Pulmonary artery endothelial cell (primary cell): ENCODE measurements around the gene AOX1. TPM values are rescaled to one million over a fixed set of nuclear protein-coding genes. Genes with fewer than 3 reads are reported as not detected.
"Not testable (repeated sequence)": the region's sequence is repeated elsewhere in the genome, so short reads cannot be mapped to it uniquely, and the experiment has no call there.

Experiments used
- DNase-seq: peaks from one replicate; pipeline ENCODE4 v3.0.0-alpha.2; 2011; ENCODE audit warnings: low read depth, low spot score
- total RNA-seq: library from RNA; depleted of rRNA; stranded (reverse); fragments of >200 nt; gene quantifications from 2 replicates; pipeline ENCODE4 v1.2.3, GENCODE V29; 2014

The AOX1 gene
- total RNA-seq, 1 donor from 2014 or later: 14.5 TPM

DNA sequence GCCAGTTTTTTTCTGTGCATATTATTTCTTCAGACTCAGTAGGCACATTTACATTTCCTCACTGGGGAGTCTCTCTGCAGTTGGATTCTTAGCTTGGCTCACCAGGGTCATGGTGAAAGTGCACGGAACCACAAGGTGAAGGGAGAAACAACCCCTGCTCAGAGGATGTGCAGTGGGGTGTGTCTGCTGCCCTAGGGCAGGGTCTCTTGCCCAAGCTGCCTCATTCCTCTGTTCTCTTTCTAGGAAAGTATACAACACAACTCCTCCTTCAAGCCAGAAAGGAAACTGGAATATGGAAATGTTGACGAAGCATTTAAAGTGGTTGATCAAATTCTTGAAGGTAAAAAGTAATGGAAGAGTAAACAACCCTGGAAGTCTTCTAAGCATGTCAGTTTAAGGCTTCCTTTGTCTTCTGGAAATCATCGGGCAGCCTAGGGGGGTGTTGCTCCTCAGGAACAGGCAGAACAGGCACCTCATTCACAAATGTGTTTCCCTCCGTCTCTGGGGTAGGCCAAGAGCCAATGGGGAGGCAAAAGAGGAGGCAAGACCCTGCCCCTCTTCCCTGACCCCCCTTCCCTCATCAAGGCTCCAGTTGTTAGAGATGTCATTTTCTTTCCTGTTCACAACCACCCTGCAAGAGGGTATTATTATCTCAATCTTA lies 41.4 kb downstream of the AOX1 start:
- DNase-seq: no peak

DNA sequence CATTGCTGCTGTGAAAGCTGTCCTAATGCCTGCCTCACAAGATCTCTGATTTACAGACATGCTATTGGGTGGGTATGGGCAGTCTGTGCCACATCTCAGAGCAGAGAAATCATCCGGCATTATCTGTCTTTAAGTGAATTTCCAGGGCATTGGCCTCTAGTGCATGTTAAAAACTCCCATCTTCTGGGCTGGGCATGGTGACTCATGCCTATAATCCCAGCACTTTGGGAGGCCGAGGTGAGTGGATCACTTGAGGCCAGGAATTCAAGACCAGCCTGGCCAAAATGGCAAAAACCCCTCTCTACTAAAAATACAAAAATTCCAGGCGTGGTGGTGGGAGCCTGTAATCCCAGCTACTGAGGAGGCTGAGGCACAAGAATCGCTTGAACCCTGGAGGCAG lies 42.6 kb downstream of the AOX1 start:
- not testable (repeated sequence) for DNase-seq

- no peak for DNase-seq
Observed at GRCh38 chr2:200631287-200631686, 45.5 kb downstream of the AOX1 start.

GRCh38 chr2:200634231-200634964 lies 48.6 kb downstream of the AOX1 start:
- DNase-seq: no peak

- no peak for DNase-seq
Observed at GRCh38 chr2:200635251-200635650, 49.4 kb downstream of the AOX1 start.

GRCh38 chr2:200637901-200638300 lies 52.1 kb downstream of the AOX1 start:
- no peak for DNase-seq

DNA sequence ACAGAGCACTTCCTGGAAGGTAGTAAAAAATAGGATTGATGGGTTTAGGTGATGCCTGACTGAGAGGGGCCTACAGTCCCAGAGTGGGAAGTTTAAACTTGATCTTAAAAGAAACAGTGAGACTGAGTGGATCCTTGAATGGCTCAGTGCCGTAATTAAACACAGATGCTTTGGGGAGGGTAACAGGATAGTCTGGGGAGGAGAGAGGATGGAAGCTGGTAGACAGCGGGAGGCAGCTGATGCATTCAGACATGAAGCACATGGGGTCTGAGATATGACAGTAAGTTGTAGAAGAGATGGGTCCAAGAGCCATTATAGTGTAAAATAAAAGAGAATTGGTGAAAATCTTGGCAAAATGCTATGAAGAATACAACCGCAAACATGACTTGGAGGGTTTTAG lies 54.4 kb downstream of the AOX1 start:
- DNase-seq: no peak

- no peak for DNase-seq
Observed at GRCh38 chr2:200640901-200641300, 55.1 kb downstream of the AOX1 start.

- DNase-seq: not testable (repeated sequence)
Observed at GRCh38 chr2:200648518-200649281, 62.9 kb downstream of the AOX1 start.

DNA sequence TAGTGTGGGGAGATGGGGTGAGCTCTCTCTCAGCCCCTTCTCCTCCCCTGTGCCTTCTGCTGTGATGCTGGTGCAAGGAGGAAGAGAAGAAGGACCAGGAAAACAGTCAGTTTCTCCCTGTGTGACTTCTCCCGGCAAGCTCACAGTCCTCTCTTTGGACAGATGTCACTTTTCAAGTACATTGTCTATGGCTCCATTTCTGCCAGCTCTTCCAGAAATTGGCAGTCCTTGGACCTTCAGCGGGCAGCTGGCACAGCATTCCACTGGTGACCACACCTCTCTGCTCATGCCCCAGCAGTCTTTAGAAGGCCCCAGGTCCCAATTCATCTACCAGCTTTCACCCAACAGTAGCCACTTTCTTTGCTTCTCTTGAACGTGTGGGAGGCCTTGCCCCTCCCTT lies 63.9 kb downstream of the AOX1 start:
- DNase-seq: no peak

- no peak for DNase-seq
Observed at GRCh38 chr2:200650195-200650594, 64.4 kb downstream of the AOX1 start.

DNA sequence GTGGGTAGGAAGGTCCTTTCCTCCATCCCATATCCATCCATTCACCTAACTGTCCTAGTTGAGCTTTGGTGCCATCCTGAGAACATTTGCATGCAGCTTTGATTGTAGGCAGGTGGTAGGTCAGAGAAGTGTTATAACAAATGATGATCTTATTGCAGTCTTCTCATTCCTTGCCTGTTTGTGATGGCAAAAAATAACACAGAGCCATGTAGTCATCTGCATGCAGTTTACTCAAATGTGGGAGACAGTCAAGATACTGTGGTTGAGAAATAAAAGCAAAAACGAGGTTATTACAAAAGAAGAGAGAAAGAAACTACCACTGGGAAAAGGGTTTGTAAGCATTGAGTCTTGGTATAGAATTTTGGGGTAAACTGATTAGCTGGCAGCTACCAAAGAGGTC lies 66.3 kb downstream of the AOX1 start:
- no peak for DNase-seq

- DNase-seq: no peak
Observed at GRCh38 chr2:200653021-200653420, 67.2 kb downstream of the AOX1 start.

DNA sequence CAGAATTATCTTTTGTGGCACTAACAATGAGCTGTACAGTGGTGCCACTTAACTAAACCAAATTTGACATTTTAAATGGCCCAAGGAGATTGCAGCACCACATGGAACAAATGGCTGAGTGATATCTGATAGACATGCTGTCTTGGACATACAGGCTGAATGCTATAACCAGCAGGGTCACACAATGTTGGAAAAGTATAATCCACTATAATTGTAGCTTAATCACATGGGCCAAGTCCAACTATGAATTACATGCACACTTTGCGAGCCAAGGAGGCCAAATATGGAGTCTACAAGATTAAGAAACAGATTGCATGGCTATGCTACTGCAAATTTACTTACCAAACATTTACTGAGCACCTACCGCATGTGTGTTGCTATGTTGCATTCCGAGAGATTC lies 69.0 kb downstream of the AOX1 start:
- no peak for DNase-seq

DNA sequence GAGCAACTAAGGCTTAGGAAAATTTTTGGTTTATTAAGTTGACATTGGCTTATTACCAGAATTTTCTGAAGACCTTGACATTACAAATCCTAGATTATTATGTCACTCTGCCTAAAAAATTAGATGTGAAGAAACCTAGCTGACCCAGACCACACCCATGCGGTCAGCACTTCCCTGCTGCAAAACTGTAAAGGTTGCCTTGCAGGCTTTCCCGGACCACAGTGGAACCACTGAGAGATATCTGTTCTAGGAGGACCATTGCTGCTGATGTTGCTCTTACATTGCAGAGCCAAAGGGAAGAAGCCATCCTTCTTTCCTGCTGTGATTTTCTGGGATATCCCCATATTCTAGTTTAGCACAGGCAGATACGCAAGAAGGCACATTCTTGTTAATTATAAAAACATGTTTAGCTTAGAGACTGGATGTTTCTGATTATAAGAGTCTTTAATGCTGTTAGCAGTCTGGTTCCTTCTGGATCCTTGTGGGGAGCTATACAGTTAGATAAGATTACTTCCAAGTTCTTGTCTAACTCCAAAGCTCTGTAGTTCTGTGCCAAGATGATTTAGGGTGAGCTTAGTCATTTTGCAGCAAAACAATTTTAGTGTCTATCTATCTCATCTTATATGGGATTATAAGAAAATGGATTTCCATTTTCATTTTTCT lies 70.2 kb downstream of the AOX1 start:
- no peak for DNase-seq

DNA sequence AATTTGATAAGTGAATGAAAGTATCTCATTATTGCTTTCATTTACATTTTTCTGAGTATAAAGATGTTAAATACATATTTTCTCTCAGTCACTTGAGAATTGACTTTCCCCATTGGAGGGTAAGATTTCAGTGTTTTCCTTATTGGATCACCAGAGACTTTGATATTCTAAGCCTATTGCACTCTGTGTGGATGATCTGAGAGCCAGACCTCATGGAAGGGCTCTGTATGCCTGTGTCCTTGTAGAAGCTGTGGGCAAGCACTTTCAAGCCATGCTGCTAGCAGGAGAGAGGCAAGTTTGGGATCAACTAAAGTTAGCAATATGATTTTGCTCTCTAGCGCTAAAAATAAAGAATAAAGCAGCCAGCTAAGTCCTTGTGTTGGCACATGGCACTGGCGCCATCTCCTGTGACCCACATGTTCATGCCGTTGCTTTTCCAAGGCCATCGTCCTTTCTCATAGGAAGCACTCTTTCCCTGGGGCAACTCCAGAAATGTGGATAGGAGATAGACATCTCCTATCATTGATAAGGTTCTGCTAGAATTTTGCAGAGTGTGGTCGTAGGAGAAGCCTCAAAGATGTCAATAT lies 72.6 kb downstream of the AOX1 start:
- no peak for DNase-seq

DNA sequence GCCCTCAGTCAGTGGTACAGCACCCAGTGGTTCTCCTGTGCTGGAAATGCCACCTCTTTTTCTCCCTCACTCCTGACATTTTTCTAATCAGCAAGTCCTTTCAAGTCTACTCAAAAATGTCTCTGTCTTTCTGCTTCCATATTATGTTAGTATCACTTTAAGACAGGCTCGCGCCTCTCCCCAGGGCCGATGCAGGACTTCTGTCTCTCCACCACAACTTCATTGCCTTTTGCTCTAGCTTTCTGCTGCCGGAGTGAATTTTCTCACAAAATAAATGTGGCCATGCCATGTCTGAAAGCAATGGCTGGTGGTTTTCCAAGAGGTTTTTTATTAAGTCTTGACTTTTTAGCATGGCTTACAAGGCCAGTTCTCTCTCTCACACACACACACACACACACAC lies 73.6 kb downstream of the AOX1 start:
- DNase-seq: no peak

DNA sequence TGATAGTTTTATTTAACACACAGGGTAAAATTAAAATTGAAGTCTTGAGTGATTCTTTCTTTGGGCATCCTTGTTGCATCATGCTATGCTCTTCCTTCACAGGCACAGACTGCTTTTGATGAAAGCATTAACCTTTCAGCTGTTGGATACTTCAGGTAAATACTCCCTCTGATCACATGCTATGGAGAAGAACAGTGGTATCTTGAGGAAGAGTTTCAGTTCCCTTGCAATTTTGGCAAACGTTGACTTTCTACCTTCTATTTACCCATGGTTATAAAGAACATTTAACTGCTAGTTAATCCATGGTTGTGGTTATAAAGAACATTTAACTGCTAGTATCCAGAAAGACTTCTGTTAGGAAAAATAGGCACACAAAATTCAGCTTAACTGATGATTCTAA lies 75.7 kb downstream of the AOX1 start:
- DNase-seq: no peak

DNA sequence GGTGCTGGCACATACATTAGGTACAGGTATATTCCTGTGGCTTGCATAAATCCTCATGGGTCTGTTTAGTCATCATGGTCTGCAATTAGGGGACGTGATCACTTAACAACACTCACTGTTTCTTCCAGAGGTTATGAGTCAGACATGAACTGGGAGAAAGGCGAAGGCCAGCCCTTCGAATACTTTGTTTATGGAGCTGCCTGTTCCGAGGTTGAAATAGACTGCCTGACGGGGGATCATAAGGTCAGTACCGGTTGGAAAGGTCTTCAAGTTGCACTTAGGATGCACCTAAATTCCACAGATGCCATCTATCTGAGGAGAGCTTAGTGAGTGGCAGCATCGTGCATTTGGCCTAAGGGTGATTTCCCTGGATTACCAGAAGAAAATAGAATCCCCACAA lies 76.9 kb downstream of the AOX1 start:
- no peak for DNase-seq

GRCh38 chr2:200664770-200665494 lies 79.1 kb downstream of the AOX1 start:
- DNase-seq: no peak
